Hematopoietic multipotent progenitor cell treated with erythropoietin and hydrocortisone succinate and interleukin-3 and kit ligand, for 17 days (in vitro differentiated cells): ENCODE data around the gene NUDT16L1.

Experiments
- DNase-seq: peaks from one replicate; pipeline ENCODE4 v3.0.0-alpha.2; 2015; ENCODE audit warnings: low spot score

Gene NUDT16L1

DNA sequence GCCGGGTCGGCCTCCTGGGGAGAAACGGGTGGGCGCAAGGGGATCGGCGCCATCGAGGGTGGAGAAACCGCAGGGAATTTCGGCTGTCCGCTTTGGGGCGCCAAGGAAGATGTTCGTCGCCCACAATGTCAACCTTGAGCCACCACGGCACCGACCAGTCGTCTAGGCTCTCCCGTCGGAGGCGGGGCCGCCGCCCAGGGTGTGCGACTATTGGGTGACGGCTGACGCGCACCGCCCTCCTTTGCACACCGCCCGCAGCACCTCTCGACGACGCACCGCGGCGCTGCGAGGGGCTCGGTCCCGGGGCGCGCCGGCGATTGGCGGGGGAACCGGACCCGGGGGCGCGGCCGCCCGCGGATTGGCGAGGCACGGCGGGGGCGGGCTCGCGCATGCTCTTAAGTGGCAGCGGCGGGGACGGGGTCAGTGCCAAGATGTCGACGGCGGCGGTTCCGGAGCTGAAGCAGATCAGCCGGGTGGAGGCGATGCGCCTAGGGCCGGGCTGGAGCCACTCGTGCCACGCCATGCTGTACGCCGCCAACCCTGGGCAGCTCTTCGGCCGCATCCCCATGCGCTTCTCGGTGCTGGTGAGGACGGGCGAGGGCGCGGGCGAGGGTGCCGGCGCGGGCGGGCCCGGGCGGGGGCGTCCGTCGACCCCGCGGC, at the start of gene NUDT16L1:
TSS of gene NUDT16L1 (plus strand) at position 267 of the 660 bp plus-strand sequence. CDS start at position 432, 165 bp downstream.
- peak; percentile 96 for DNase-seq

DNA sequence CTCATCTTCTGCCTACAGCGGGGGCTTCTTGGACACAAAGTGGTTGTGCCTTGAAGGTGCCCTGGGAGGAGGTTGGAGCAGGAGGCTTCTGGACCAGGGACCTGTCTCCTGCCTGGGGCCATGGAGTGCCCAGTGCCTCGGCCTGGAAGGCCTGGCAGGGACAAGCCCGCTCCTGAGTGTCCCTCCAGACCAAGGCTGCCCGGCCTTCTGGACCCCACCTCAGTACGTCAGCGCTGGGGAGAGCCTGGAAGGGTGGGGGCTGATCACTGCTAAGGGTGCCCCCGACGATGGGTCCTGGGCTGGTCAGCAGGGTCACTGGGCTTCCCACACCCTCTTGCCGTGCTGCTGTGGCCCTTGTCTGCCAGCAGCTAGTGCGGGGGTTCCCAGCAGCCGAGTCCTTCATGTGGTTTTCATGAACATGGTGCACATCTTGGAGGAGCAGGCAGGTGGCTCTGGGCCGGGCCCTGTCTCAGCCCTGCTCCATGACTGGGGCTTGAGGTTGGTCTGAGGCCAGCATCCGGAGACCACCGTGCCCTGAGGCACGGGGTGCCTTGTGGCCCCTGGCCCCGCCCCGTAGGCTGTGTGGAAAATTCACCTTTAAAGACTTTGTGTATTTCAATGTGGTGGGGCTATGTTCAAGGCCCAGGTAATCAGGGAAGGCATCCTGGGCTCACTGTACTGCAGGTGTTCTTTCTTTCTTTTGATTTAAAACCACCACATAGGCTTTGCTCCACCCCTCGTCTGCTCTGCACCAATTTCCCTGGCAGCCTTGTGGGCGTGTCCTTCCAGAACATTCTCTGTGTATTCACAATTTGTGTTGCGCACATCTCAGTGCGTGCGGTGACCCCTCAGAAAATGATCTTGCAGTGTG, 46.4 kb upstream of the NUDT16L1 start:
- no peak for DNase-seq

DNA sequence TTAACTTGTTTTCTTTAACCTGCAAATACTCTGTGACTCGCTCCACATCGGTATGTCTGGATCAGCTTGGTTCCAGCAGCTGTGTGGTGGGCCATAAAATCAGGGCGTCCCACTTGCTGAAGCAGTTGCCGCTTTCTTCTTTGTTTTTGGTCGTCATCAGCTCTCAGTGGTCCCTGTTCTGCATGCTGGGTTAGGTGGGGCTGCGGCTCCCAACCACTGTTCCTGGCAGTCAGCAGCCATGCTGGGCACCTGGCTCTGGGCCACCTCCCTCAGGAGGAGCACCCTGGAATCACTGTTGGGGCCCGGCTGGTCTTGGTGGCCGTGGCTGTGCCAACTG, 45.8 kb upstream of the NUDT16L1 start:
- no peak for DNase-seq

DNA sequence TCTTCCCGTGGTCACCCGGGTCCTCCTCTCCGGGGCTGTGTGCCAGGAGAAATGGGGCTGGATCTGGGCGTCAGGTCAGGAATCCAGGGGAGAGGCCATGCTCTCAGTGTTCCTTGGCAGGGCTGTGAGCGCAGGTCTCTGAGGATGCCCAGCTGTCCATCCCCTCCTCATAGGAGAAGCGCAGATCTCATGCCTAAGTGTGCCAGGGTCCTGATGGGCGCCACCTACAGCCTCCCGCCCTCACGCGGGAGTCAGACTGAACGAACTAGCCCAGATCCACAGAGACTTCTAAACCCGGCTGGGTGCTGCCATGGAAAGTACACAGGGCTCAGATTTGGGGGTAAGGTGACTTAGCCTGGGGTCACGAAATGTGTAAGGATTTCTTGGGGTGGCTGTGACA, 44.4 kb upstream of the NUDT16L1 start:
- DNase-seq: no peak

DNA sequence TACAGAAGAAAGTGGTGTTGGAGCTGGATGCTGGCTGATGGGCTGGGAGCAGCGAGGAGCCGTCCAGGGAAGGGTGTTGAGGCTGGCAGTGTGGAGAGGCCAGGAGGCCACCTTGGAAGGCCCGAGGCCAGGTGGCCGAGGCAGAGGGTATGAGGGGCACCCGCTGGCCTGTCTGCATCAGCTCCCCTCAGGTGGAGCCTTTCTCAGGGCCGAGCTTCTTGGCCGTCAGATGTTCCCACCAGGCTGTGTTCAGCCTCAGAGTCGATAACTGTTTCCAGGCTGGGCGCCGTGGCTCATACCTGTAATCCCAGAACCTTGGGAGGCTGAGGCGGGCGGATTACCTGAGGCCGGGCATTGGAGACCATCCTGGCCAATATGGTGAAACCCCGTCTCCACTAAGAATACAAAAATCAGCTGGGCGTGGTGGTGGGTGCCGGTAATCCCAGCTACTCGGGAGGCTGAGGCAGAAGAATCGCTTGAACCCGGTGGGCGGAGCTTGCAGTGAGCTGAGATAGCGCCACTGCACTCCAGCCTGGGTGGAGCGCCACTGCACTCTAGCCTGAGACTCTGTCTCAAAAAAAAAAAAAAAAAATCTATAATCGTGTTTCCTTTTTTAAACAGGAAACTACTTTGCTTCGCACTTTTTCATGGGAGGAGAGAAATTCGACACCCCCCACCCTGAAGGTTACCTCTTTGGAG, 43.5 kb upstream of the NUDT16L1 start:
- DNase-seq: no peak

DNA sequence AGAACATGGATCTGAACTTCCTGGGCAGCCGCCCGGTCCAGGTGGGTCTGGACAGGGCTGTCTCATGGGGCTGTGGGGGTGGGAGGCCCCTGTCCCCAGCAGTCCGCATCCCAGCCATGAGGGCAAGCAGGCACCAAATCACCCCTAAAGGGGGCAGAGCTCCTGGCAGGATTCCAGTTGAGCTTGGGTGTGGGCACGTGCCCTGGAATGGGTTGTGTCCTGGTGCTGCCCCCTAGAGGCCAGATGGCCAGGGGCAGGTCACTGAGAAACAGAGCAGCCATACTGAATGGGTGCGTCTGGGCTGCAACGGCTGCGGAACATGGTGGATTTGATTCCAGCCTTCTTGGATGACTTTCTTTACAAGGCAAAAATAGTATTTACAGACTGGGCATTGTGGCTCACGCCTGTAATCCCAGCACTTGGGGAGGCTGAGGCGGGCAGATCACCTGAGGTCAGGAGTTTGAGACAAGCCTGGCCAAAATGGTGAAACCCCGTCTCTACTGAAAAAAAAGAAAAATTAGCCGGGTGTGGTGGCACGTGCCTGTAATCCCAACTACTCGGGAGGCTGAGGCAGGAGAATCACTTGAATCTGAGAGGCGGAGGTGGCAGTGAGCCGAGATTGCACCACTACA, 42.8 kb upstream of the NUDT16L1 start:
- peak; percentile 86 for DNase-seq

DNA sequence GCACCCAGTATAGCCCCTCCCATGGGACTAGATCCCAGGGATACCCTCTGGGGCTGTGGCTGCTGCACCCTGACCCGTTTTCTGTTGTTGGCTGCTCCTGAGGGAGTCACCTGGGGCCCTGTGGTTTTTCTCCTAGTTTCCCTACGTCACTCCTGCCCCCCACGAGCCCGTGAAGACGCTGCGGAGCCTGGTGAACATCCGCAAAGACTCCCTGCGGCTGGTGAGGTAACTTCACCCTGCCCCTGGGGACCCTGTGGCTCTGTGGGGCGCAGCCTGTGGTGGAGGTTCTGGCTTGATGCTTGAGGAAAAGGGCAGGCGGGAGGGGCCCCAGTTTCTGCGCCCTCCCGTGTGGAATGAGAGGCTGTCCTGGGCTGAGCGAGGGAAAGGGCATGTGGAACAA, 41.5 kb upstream of the NUDT16L1 start:
- no peak for DNase-seq

DNA sequence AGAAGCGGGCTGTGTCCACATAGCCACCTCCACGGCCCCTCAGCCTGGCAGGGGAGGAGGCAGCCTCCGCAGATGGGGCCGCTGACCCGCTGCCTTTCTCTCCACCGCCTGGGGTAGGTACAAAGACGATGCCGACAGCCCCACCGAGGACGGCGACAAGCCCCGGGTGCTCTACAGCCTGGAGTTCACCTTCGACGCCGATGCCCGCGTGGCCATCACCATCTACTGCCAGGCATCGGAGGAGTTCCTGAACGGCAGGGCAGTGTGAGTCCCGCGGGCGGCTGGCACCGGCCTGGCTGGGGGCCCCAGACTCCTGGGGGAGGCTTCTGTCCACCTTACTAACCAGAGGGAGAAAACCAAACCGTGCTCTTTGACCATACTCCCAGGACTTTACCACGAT, 40.8 kb upstream of the NUDT16L1 start:
- no peak for DNase-seq

DNA sequence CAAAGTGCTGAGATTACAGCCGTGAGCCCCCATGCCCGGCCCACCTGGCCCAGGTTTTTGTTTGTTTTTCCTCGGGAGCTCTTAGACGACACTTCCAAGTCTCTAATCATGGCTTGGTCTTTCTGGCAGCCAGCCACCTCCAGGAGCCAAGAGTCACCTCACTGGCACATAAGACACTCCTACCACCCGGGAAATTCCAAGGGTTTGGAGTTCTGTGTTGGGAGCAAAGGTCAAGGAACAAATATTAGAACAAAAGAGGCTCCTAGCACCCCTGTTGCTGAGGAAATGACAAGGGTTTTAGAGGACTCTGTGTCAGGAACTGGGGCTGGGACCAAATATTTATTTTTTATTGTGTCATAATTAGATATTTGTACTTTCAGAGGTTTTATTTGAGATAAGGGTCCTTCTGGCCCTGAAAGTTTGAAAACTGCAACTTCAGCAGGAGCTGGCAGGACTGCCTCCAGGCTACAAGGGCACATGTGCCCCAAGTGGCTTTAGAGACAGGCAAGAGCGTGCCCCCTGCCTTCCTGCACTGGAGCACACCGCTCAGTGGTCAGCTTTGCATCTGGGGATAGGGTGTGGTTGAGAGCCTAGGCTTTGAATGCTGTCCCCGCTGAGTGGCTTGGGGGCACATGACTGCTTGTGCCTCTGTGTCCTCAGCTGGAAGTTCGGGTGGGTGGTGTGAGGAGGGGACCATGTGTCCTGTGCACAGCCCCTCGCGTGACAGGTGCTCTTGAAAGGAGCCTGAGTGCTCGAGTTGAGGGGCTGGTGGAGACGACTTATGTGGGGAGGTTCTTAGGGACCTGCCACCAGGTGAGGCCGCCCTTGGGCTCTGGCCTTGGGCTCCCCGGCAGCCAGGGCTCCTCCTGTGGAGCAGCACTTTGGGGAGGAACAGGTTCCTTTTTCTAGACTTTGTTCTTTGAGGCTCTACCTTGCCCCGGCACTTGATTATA, 39.1 kb upstream of the NUDT16L1 start:
- DNase-seq: no peak

DNA sequence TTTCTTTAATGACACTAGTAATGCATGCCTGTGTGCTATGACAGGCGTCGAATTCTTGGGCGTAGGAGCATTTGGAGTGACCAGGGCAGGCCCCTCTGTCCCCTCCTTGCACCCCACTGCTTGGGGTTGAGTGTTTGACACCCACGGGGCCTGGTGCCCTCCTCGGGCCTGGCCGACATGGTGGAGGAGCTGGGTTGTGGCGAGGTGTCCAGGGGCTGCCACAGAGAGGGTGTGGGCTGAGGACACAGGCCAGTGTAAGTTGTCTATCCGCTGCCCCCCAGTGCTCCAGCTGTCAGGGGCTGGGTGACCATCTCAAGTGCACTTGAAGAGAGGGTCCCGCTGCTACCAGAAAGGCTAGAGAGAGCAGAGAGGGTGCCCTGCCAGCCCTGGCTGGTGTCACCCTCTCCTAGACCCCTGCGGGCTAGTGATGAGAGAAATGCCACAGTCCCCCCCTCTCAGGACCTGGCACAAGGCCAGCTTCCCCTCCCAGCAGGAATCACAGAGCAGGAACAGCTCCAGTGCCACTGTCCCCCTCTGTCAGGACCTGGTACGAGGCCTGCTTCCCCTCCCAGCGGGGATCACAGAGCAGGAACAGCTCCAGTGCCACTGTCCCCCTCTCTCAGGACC, 38.3 kb upstream of the NUDT16L1 start:
- DNase-seq: no peak

DNA sequence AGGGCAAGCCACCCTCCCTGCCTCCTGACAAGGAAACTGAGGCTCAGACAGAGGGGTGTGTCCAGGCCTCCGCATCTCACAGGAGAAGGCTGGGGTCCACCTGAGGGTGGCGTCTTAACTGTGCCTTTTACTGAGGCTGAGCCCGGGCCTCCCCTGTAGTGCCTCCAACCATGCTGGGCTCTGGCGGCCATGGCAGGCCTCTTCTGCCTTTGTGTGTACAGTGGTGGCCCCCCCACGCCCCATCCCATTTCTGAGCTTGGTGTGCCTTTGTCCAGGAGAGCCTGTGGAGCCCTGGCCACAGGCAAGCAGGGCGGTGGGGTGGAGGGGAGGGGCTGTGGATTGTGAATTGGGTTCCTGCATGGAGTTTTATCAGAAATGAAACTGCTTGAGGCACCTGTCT, 37.6 kb upstream of the NUDT16L1 start:
- DNase-seq: no peak

DNA sequence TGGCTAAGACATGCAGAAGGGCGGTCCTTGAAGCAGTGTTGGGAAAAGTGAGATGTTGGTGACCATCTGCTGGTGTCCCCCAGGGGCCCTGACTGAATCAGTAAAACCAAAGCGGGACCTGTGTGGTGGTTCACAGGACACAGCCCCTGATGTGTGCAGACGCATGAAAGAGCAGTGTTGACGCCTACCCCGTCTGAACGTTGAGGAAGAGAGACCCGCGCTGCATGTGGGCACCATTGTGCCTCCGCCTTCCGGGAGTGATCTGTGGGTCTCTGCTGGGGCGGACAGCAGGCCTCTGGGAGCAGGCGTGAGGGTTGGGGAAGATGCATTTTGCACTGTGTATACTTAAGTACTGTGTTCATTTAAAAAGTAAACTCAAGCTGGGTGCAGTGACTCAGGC, 37.1 kb upstream of the NUDT16L1 start:
- no peak for DNase-seq

DNA sequence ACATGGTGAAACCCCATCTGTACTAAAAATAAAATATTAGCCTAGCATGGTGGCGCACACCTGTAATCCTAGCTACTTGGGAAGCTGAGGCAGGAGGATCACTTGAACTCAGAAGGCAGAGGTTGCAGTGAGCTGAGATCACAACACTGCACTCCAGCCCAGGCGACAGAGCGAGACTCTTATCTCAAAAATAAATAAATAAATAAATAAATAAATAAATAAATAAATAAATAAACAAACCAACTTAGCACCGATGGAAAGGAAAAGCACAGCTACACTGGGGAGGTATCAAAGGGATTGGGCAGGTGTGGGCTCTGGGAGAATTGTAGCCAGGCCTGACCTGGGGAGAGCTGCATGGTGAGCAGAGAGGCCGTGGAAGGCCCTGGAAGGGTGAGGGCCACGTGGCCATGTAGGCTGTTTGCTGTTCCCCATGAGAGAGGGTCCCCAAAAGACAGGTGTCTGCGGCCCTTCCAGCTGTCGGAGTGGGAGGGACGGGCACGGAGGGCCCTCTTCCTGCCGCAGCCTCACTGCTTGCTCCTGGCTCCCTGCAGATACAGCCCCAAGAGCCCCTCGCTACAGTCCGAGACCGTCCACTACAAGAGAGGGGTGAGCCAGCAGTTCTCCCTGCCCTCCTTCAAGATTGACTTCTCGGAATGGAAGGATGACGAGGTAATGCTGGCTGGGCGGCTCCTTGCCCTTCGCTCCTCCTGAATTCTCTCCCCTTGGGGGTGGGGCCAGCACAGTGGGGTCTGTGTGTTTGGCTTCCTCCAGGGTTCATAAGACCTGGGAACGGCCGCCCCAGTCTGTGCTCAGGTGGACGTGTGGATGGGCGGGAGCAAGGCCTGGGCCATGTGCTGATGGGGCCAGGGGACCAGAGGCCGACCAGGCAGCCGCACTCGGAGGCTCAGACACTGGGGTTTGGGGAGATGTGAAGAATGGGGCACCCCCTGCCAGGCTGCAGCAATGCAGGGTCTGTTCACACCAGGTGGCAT, 36.4 kb upstream of the NUDT16L1 start:
- no peak for DNase-seq

DNA sequence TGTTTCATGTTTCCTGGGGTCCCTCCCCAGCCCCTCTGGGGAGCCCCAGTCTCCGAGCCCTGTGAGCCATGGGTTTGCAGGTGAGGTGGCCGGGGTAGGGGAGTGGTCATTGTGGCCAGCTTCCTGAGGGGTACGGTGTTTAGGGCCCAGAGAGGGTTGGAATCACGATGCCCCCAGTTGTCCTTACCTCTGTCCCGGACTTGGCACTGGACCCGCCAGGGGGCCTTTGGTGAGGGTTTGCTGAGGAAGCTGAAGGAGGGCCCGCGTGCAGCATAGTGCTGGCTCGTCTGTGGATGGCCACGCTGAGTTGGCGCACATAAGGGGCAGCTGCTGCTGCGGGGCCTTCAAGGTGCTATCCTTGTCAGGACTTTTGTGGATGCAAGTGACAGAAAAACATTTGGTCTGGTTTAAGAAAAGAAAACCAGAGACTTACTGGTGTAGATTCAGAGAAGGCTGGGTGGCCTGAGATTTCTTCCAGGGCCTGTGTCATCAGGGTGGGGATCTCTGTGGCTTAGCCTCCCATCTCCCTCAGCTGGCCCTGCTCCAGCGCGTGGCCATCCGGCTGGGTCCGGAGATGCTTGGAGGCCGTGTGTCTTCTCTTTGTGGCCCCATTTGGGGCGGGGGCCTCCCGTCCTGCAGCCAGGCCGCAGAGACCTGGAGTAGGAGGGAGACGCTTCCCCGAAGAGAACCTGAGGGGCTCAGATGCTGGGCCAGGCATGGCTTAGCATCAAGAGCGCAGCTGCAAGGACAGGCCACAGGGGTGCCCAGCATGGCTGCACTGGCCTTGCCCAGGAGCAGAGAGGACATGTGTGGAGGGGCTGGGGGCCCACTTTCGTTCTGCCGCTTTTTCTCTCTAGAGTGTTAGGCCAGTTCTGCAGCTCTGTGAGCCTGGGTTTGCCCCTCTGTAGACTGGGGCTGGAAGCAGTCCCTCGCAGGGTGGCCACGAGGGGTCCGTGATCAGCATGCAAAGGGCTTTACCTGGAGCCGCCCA, 33.7 kb upstream of the NUDT16L1 start:
- no peak for DNase-seq

DNA sequence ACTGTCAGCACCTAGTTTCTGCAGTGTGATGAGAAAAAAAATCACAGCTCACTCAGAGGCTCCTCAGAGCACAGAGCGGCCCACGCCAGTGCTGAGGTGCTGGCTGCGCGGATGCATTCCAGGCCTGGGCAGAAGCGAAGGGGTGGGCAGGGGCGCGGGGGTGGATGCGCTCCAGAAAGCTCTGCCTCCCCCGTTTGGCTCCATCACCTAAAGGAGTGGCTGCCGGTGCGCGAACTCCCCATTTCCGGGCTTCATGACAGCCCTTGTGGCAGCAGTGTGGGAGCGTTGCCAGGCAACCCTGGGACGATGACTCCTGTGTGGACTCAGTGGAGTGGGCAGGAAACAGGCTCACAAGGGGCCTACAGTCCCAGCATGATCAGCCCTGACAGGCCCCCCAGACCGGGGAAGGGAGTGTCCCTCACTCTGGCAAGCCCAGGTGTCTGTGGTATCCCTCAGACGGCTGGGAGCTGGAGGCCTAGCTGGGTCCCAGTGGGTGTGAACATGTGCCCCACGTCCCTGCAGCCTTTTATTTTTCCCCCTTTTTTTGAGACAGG, 32.8 kb upstream of the NUDT16L1 start:
- no peak for DNase-seq

DNA sequence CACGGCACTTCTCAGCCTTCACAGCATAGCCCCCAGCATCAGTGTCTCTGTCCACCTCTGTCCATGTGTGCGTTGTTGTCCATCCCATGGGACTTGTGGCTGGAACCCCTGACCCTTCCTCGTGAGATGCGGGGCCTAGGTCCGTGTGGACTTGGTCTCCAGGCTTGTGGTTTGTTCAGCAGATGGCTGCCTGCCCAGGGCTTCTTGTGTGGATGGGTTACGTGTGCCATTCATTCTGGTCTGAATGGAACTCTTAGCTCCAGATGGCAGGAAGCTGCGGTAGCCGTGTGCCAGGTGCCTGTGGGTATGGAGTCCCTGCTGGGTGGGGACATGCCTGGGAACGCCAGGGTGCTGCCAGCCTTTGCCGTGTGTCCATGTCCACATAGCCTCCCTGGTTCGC, 31.7 kb upstream of the NUDT16L1 start:
- DNase-seq: no peak

DNA sequence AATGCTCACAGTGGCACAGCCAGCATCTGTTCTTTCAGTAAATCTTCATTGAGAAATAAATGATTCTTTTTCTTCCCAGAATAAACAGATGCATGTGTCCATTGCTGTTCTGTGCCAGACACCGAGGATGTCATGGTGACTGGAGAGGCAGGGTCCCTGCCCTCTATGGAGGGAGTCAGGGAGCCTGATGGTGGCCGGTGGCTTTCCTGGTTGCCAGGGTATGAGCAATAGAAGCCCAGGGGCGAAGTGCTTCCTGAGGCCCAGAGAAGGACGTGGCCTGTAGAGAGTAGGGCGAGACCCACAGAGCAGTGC, 29.9 kb upstream of the NUDT16L1 start:
- no peak for DNase-seq

DNA sequence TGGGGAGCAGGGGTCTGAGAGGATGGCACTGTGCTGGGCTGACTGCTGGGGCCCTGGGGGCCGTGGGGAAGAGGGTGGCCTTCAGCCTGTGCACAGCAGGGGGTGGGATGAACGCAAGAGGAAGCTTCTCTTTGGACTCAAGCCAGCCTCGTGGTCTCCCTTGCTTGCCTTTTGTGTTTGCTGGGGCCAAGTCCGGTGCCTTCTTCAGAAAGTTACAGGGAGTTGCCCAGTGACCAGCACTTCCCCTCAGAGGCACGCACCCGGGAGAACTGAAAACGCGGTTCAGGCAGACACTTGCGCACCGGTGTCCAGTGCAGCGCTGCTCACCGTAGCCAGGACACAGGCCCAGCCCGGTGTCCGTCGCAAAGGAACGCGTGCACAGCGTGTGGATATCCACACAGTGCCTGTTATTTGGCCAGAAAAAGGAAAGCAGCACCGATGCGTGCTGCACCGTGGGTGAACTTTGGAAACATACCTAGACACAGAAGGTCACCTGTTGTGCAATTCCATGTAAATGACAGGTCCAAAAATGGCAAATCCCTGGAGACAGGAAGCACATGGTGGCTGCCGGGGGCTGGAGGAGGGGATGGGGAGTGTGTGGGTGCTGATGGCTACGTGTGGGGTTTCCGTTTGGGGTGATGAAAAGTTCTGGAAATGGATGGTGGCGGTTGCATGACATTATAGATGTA, 29.4 kb upstream of the NUDT16L1 start:
- DNase-seq: no peak
